GM19397 (cell line): ENCODE results near the gene PSMD2.

Experiments
- ATAC-seq: cut with Tn5 transposase; IDR thresholded peaks from one replicate; pipeline ENCODE4 v1.9.1; 2021; ENCODE audit warnings: mild to moderate bottlenecking, moderate library complexity; ENCODE audit not compliant: unreplicated experiment

The PSMD2 gene

GRCh38 chr3:184277366-184277765, 21.7 kb upstream of the PSMD2 start:
- ATAC-seq = no peak

GRCh38 chr3:184282941-184283340, 16.1 kb upstream of the PSMD2 start:
- ATAC-seq = no peak

DNA sequence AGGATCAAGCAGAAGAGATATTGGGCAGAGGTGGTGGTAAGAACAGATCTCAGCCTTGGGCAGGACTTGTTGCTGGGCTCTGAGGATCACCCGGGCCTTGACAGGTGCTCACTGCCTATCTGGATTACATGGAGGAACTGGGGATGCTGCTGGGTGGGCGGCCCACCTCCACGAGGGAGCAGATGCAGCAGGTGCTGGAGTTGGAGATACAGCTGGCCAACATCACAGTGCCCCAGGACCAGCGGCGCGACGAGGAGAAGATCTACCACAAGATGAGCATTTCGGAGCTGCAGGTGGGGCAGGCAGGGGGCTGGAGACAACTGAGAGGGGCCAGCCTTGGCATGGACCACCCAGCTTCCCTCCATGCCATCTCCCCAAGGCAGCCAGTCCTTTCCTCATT, 15.4 kb upstream of the PSMD2 start:
- ATAC-seq = no peak

GRCh38 chr3:184284696-184285095, 14.3 kb upstream of the PSMD2 start:
- ATAC-seq = no peak

- no peak for ATAC-seq
These were observed 9.6 kb upstream of the PSMD2 start for GRCh38 chr3:184289426-184289938.

DNA sequence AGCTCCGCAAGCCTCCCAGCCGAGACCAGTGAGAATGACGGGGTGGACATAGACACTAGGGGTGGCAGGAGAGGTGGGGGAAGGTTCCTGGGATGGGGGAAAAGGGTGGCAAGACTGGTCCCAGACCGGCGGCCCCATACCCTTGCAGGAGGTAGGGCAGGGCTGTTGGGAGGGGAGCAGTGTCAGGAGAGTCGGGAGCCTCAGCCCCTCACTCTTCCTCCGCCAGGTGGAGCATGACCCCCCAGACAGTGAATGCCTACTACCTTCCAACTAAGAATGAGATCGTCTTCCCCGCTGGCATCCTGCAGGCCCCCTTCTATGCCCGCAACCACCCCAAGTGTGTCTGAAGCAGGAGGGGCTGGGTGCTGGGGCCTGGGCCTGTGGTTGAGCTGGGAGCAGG, 8.7 kb upstream of the PSMD2 start:
- no peak for ATAC-seq

DNA sequence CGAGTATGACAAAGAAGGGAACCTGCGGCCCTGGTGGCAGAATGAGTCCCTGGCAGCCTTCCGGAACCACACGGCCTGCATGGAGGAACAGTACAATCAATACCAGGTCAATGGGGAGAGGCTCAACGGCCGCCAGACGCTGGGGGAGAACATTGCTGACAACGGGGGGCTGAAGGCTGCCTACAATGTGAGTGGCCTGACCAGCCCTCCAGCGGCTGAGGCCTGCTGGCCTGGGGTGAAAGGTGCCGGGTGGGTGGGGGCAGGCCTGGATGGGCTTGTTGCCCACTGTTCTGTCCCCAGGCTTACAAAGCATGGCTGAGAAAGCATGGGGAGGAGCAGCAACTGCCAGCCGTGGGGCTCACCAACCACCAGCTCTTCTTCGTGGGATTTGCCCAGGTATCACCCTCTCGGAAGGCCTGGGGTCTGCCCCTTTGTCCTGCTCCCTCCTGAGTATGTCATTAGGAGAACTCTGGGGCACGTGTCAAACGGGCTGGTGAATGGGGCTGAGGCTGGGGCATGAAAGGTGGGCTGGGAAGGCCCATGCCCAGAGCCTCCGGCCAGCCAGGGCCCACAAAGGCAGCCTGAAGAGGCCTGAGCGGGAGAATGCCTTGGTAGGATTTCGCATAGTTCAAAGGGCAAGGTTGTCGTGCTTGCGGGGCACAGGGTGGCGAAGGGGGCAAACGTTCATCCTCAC, 7.8 kb upstream of the PSMD2 start:
- ATAC-seq = no peak

- no peak for ATAC-seq
These were observed 7.1 kb upstream of the PSMD2 start for GRCh38 chr3:184291738-184292445.

- no peak for ATAC-seq
These were observed 3.3 kb upstream of the PSMD2 start for GRCh38 chr3:184295771-184296170.

- ATAC-seq = no peak
These were observed 2.4 kb upstream of the PSMD2 start for GRCh38 chr3:184296616-184297015.

GRCh38 chr3:184299488-184300377, 692 bp downstream of the PSMD2 start:
- ATAC-seq = no peak

DNA sequence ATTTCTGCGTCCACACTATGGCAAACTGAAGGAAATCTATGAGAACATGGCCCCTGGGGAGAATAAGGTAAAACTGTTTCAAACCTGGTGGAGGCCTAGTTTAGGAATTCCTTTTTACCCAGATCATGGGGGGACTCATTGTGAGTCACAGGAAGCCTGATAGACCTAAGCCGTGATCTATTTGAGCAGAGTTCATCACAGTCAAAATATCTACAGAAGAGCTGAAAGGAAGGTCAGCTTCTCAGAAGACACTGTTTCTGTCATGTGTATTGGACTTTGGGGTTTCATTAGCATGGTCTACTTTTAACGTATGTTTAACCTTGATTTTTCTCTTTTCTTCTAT, 1.3 kb downstream of the PSMD2 start:
- no peak for ATAC-seq

GRCh38 chr3:184305577-184305976, 6.5 kb downstream of the PSMD2 start:
- ATAC-seq = no peak

DNA sequence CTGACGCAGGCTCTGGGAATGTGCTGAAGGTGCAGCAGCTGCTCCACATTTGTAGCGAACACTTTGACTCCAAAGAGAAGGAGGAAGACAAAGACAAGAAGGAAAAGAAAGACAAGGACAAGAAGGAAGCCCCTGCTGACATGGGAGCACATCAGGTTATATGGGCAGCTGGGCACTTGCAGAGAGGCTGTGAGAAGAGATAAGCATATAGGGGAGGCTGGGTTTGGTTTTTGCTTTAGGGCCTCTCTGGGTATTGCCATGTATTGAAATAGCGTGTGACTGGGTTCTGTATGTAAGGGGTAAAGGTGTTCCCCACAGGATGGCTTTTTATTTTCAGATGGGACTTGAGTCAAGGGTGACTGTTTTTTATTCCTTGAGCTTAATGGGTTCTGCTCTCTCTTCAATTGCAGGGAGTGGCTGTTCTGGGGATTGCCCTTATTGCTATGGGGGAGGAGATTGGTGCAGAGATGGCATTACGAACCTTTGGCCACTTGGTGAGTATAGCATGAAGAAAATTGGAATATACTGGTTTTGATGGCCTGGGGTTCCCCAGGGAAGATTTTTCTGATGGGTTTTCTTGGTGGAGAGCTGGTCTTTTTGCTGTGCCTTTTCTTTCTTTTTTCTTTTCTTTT, 7.4 kb downstream of the PSMD2 start:
- ATAC-seq = no peak

GRCh38 chr3:184307915-184308314, 8.9 kb downstream of the PSMD2 start:
- no peak for ATAC-seq

GRCh38 chr3:184308744-184309143, 9.7 kb downstream of the PSMD2 start:
- no peak for ATAC-seq

GRCh38 chr3:184311633-184312032, 12.6 kb downstream of the PSMD2 start:
- ATAC-seq = no peak

- ATAC-seq = peak; percentile 84
These were observed 15.3 kb downstream of the PSMD2 start, which contains the start of gene EIF4G1 for GRCh38 chr3:184314363-184314699. Gene EIF4G1 (plus strand): TSS chr3:184314606. CDS start chr3:184315797, 1,191 bp downstream.

- ATAC-seq = peak; percentile 48
These were observed 15.9 kb downstream of the PSMD2 start for GRCh38 chr3:184314700-184315542.

- ATAC-seq = no peak
These were observed 16.5 kb downstream of the PSMD2 start for GRCh38 chr3:184315543-184315867.
